Activated CD4-positive, alpha-beta T cell treated with anti-CD3 and anti-CD28 coated beads, Interleukin-2, amount 10 ng/mL, durations not matched to agents 7 days and 5 days (primary cell): Measurements from ENCODE around the gene MAPK8IP2. TPM values are rescaled to one million over a fixed set of nuclear protein-coding genes. Genes with fewer than 3 reads are reported as not detected.
"Not testable (repeated sequence)": the region's sequence is repeated elsewhere in the genome, so short reads cannot be mapped to it uniquely, and the experiment has no call there.

Experiments used
- CTCF ChIA-PET: fragments of 350-600 bp; sonication (Branson Sonifier 250); formaldehyde crosslinking; loops from one replicate; lab custom pipeline; 2021; ENCODE audit warnings: antibody characterized with exemption; lab: Charles Lee
- POLR2A ChIA-PET: fragments of 350-600 bp; sonication (Branson Sonifier 250); formaldehyde crosslinking; loops from one replicate; lab custom pipeline; 2021; ENCODE audit warnings: antibody characterized with exemption; lab: Charles Lee
- DNase-seq: peaks from one replicate; pipeline ENCODE4 v3.0.0-alpha.2; 2020
- H3K27ac Mint-ChIP-seq: one replicate; pipeline ENCODE4 v1.8.0; 2021; ENCODE audit warnings: mild to moderate bottlenecking, moderate library complexity, mixed read lengths
- H3K27me3 Mint-ChIP-seq: one replicate; pipeline ENCODE4 v1.8.0; 2021; ENCODE audit warnings: mixed read lengths
- H3K36me3 Mint-ChIP-seq: one replicate; pipeline ENCODE4 v1.8.0; 2021; ENCODE audit warnings: low read depth, mixed read lengths
- H3K4me1 Mint-ChIP-seq: one replicate; pipeline ENCODE4 v1.8.0; 2021; ENCODE audit warnings: mixed read lengths
- H3K4me3 Mint-ChIP-seq: one replicate; pipeline ENCODE4 v1.8.0; 2021; ENCODE audit warnings: mild to moderate bottlenecking, moderate library complexity, mixed read lengths
- H3K9me3 Mint-ChIP-seq: one replicate; pipeline ENCODE4 v1.8.0; 2021; ENCODE audit warnings: mixed read lengths
- total RNA-seq, 2 experiments: library from RNA; stranded (reverse); gene quantifications; one replicate each; pipeline ENCODE4 v1.2.3, GENCODE V29; 2021

The MAPK8IP2 gene
- total RNA-seq, 2 experiments from 2014 or later: 0.29 to 0.37 TPM

DNA sequence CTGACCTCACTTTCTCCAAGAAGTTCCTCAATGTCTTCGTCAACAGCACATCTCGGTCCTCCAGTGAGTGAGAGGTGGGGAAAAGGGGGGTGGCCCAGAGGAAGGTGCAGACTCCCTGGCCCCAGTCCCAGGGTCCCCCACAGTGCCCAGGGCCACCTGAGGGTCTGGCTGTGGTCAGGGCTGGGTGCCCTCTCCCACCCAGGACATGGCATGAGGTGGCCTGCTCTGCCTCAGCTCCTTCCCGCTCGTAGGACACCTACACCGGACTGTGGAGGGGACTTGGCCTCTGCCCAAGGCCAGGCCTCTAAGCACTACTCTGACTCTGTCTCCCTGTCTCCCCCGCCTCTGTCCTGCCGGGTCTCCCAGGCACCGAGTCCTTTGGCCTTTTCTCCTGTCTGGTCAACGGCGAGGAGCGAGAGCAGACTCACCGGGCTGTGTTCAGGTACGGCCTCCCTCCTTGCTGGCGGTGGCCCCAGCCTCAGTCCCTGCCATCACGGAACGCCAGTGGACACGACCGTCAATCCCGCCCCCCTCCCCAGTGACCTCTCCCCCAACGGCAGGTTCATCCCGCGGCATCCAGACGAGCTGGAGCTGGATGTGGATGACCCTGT lies 4.5 kb downstream of the MAPK8IP2 start:
- no peak overlapping the region for H3K27ac Mint-ChIP-seq
- no peak for DNase-seq
- peaks cover 7% of the 10 kb centered on the region for H3K4me1 Mint-ChIP-seq
- no peaks in the 10 kb centered on the region for H3K9me3 Mint-ChIP-seq
- POLR2A ChIA-PET: no interaction called here
- peaks cover 35% of the 10 kb centered on the region for H3K27me3 Mint-ChIP-seq
- H3K4me3 Mint-ChIP-seq: no peak overlapping the region
- CTCF ChIA-PET: interaction anchor here (2.4 kb wide), 1 partner anchor 15 kb away, joined by 9 read pairs; no protein-coding TSS in a partner anchor
- peaks cover 1% of the 10 kb centered on the region for H3K36me3 Mint-ChIP-seq

DNA sequence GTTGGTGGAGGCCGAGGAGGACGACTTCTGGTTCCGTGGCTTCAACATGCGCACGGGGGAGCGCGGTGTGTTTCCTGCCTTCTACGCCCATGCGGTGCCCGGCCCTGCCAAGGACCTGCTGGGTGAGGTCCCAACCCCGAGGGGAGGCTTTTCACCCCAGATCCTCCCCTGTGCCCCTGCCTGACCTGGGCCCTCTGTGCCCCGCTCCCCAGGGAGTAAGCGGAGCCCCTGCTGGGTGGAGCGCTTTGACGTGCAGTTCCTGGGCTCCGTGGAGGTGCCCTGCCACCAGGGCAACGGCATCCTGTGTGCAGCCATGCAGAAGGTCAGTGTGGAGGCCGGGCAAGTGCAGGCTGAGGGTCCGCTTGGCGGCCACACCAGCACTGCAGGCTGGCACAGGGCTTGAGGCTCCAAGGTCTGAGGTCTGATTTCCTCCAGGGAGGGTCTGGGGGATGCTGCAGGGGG lies 5.1 kb downstream of the MAPK8IP2 start:
- POLR2A ChIA-PET: no interaction called here
- CTCF ChIA-PET: interaction anchor here (0.7 to 2.4 kb wide), 2 partner anchors 15 to 40 kb away, joined by 3 to 9 read pairs; no protein-coding TSS in a partner anchor

DNA sequence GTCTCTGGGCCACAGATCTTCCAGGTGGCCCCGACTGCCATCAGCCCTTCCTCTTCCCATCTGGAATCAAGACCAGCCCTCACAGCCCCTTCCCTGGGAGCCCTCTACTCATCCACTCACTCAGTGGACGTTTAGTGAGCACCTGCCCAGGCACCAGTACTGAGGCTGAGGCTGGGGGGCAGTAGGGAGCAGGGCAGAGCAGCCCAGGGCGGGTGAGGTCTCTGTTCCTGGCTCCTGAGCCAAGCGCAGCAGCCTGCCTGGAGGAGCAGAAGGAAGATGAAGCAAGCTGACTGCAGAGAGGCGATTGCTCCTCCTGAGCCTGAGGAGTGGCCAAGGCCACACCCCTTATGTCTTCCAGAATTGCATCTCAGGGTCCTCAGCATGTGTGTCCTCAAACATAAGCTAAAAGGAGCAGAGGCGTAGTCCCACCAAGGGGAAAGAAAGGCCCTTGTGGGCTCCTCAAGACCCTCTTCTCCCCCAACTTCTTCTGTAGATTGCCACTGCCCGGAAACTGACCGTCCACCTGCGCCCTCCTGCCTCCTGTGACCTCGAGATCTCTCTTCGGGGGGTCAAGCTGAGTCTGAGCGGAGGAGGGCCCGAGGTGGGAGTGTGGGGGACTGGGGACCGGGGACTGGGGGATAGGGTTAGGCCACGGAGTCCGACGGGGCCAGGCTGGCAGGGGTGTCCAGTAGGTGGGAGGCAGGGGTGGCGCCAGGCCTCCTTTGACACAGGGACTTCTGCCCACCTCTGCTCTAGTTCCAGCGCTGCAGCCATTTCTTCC lies 5.8 kb downstream of the MAPK8IP2 start:
- CTCF ChIA-PET: interaction anchor here (0.7 to 2.4 kb wide), 2 partner anchors 14 to 40 kb away, joined by 3 to 9 read pairs; no protein-coding TSS in a partner anchor
- Mint-ChIP-seq H3K4me3 (no peak overlapping the region), H3K4me1 (peaks cover 7% of the 10 kb centered on the region), H3K27me3 (peaks cover 40% of the 10 kb centered on the region), H3K36me3 (peaks cover 1% of the 10 kb centered on the region), H3K9me3 (no peaks in the 10 kb centered on the region), H3K27ac (no peak overlapping the region)
- POLR2A ChIA-PET: no interaction called here
- no peak for DNase-seq

More for the DNA sequence above, 5.1 kb downstream of the MAPK8IP2 start:
- Mint-ChIP-seq H3K9me3 (no peaks in the 10 kb centered on the region), H3K36me3 (peaks cover 1% of the 10 kb centered on the region), H3K27ac (no peak overlapping the region), H3K27me3 (peaks cover 37% of the 10 kb centered on the region), H3K4me1 (peaks cover 7% of the 10 kb centered on the region), H3K4me3 (no peak overlapping the region)
- DNase-seq: no peak

DNA sequence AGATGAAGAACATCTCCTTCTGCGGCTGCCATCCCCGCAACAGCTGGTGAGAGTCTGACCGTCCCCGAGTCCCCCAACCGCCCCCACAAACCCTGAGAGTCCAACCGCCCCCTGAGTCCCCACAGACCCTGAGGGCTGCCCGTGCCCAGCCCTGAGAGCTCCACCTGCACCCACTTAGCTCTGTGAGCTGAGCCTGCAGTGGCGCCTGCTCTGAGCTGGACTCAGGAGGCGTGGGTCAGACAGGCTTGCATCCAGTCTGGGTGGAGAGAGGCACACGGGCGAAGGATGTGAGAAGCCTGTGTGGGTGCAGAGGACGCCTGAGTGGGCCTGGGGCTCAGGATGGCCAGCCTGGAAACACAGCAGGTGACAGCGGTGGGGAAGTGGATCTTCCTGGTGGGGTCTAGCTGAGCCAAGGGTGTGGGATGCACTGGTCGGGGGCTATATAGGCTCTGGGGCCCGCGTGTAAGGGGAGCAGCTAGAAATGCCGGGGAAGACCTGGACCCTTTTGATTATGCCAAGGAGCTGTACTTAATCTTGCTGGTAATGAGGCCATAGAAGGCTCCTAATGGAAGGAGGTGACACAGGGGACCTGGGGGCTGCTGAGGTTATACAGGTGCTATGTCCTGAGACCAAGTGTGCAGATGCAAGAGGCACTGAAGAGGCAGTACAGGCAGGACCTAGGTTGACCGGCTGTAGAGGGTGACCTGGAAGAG lies 6.5 kb downstream of the MAPK8IP2 start:
- DNase-seq: no peak

DNA sequence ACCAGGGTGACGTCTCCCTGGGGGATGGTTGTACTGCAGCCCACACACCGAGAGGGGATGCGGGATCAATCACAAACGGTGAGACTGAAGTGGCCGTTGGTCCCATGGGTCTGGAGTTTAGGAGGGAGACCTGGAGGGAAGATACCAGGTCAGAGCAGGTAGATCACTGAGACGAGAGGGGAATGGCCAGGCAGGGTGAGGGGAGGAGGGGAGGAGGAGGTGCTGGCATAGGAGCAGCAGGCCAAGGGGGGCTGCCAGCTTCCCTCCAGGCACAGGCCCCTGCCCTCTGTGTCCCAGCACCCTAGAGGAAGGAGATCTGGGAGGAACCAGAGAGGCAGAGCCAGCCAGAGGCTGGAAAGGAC lies 7.0 kb downstream of the MAPK8IP2 start:
- no peaks in the 10 kb centered on the region for H3K36me3 Mint-ChIP-seq
- H3K4me1 Mint-ChIP-seq: peaks cover 5% of the 10 kb centered on the region
- DNase-seq: no peak
- no peak overlapping the region for H3K27ac Mint-ChIP-seq
- H3K4me3 Mint-ChIP-seq: no peak overlapping the region
- POLR2A ChIA-PET: no interaction called here
- peaks cover 31% of the 10 kb centered on the region for H3K27me3 Mint-ChIP-seq
- CTCF ChIA-PET: interaction anchor here (2.4 kb wide), 1 partner anchor 13 kb away, joined by 9 read pairs; no protein-coding TSS in a partner anchor
- H3K9me3 Mint-ChIP-seq: no peaks in the 10 kb centered on the region

More for the DNA sequence above, 6.5 kb downstream of the MAPK8IP2 start:
- H3K27ac Mint-ChIP-seq: no peak overlapping the region
- POLR2A ChIA-PET: no interaction called here
- H3K9me3 Mint-ChIP-seq: no peaks in the 10 kb centered on the region
- H3K36me3 Mint-ChIP-seq: no peaks in the 10 kb centered on the region
- peaks cover 2% of the 10 kb centered on the region for H3K4me1 Mint-ChIP-seq
- CTCF ChIA-PET: interaction anchor here (2.4 kb wide), 1 partner anchor 13 kb away, joined by 9 read pairs; no protein-coding TSS in a partner anchor
- peaks cover 36% of the 10 kb centered on the region for H3K27me3 Mint-ChIP-seq
- no peak overlapping the region for H3K4me3 Mint-ChIP-seq

DNA sequence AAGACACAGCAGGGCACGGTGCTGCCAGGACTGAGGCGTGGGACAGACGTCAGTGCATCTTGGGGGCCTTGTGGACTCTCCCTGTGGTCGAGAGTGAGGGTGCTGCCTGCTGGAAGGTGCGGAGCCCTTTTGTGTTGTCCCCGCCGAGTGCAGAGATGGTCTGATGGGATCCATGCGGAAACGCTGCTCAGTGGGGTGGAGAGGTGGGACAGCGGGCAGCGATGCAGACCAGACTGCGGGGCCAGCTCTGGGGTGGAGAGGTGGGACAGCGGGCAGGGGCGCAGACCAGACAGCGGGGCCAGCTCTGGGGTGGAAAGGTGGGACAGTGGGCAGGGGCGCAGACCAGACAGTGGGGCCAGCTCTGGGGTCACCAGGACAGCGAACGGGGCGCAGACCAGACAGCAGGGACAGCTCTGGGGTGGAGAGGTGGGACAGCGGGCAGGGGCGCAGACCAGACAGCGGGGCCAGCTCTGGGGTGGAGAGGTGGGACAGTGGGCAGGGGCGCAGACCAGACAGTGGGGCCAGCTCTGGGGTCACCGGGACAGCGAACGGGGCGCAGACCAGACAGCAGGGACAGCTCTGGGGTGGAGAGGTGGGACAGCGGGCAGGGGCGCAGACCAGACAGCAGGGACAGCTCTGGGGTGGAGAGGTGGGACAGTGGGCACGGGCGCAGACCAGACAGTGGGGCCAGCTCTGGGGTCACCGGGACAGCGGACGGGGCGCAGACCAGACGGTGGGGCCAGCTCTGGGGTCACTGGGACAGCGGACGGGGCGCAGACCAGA lies 7.7 kb downstream of the MAPK8IP2 start:
- CTCF ChIA-PET: interaction anchor here (1.2 to 3.2 kb wide), 4 partner anchors 13 to 267 kb away, joined by 3 to 10 read pairs (median 5); partner anchors contain the start of genes SCO2 and SYCE3
- H3K4me3 Mint-ChIP-seq, H3K27ac Mint-ChIP-seq, DNase-seq, H3K4me1 Mint-ChIP-seq, H3K9me3 Mint-ChIP-seq, H3K36me3 Mint-ChIP-seq, POLR2A ChIA-PET: not testable (repeated sequence)
- peaks cover 25% of the 10 kb centered on the region for H3K27me3 Mint-ChIP-seq

DNA sequence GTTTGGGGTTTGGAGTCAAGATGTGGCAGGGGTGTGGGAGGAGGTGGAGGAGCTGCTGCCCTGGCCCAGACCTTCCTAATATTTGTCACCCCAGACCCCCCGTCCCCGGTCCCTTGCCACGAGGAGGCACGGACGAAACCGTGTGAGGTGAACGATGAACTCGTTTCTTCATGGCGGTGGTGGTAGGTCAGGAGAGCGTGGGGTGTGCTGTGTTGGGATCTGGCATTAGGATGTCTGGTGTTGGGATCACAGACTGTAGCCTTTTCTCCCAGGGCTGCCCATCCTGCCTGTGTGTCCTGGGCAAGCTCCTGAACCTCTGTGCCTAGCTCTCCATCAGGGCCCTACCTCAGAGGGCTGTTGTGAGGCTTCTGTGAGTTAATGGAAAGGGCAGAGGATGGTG lies 8.4 kb downstream of the MAPK8IP2 start:
- H3K36me3 Mint-ChIP-seq: no peaks in the 10 kb centered on the region
- POLR2A ChIA-PET: no interaction called here
- peaks cover 11% of the 10 kb centered on the region for H3K4me1 Mint-ChIP-seq
- H3K9me3 Mint-ChIP-seq: no peaks in the 10 kb centered on the region
- no peak overlapping the region for H3K4me3 Mint-ChIP-seq
- peaks cover 22% of the 10 kb centered on the region for H3K27me3 Mint-ChIP-seq
- no peak for DNase-seq
- H3K27ac Mint-ChIP-seq: no peak overlapping the region
- CTCF ChIA-PET: interaction anchor here (1.2 to 3.2 kb wide), 5 partner anchors 12 to 333 kb away, joined by 3 to 10 read pairs (median 5); partner anchors contain the start of genes SCO2 and SYCE3

DNA sequence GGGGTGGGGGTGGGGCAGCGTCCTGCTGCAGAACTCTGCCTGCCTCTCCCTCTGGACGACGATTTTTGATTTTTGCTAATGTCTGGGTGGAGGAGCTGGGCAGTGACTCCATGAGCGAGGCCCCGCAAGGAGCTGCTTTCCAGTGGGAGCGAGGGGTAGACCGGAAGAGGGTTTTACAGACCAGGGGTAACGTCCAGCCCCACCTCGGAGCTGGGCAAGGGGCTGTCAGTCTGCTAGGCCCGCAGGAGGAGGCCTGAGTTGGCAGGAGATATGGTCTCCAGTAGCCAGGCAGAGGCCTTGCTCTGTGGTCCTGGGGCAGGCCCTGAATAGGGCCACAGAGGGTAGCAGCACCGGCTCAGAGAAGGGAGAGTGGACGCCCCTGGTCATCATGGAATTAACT lies 9.0 kb downstream of the MAPK8IP2 start:
- H3K36me3 Mint-ChIP-seq: no peaks in the 10 kb centered on the region

DNA sequence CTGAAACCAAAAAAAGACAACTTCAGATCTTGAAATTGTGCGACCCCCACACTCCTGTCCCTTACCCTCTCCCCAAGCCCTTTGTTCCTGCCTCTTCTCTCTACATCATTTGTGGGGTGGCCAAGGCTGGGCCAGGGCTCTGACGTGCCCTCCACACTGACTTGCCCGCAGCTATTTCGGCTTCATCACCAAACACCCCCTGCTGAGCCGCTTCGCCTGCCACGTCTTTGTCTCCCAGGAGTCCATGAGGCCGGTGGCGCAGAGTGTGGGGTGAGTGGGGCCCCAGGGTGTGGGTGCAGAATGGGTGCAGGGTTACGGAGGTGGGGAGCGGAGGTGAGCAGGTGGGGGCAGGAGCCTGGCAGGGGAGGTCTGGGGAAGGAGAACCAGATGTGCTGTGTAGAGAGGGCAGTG lies 9.5 kb downstream of the MAPK8IP2 start:
- no peak overlapping the region for H3K27ac Mint-ChIP-seq
- ChIA-PET POLR2A (no interaction called here), CTCF (interaction anchor here (1.6 to 3.2 kb wide), 4 partner anchors 11 to 334 kb away, joined by 3 to 16 read pairs (median 8); partner anchors contain the start of gene SCO2)
- no peak for DNase-seq
- peaks cover 24% of the 10 kb centered on the region for H3K27me3 Mint-ChIP-seq
- peaks cover 12% of the 10 kb centered on the region for H3K4me1 Mint-ChIP-seq
- no peaks in the 10 kb centered on the region for H3K36me3 Mint-ChIP-seq
- H3K4me3 Mint-ChIP-seq: no peak overlapping the region
- no peaks in the 10 kb centered on the region for H3K9me3 Mint-ChIP-seq

More for the DNA sequence above, 9.0 kb downstream of the MAPK8IP2 start:
- Mint-ChIP-seq H3K9me3 (no peaks in the 10 kb centered on the region), H3K27ac (no peak overlapping the region), H3K4me1 (peaks cover 12% of the 10 kb centered on the region), H3K4me3 (no peak overlapping the region), H3K27me3 (peaks cover 26% of the 10 kb centered on the region)
- DNase-seq: no peak
- POLR2A ChIA-PET: no interaction called here
- CTCF ChIA-PET: interaction anchor here (1.2 to 3.2 kb wide), 5 partner anchors 11 to 333 kb away, joined by 3 to 10 read pairs (median 5); partner anchors contain the start of genes SCO2 and SYCE3

DNA sequence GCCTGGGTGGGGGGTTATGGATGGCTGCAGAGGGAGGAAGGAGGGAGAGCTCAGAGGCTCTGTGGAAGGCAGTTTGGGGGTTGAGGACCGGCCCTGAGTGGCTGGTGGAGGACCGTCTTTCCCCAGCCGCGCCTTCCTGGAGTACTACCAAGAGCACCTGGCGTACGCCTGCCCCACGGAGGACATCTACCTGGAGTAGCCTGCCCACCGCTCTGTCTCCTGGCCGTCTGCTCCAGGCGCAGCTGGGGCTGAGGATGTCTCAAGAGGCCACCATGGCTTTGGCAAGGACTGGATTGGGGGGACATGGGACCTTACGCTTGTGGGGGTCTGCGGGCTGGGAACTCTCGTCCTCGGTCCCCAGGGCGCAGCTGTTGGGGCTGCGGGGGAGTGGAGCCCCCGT lies 10.0 kb downstream of the MAPK8IP2 start:
- Mint-ChIP-seq H3K4me3 (no peak overlapping the region), H3K27ac (no peak overlapping the region), H3K4me1 (peaks cover 12% of the 10 kb centered on the region), H3K27me3 (peaks cover 22% of the 10 kb centered on the region), H3K36me3 (no peaks in the 10 kb centered on the region), H3K9me3 (no peaks in the 10 kb centered on the region)
- POLR2A ChIA-PET: no interaction called here
- CTCF ChIA-PET: interaction anchor here (1.6 to 3.2 kb wide), 4 partner anchors 10 to 334 kb away, joined by 3 to 16 read pairs (median 7); partner anchors contain the start of genes MAPK8IP2 and SCO2
- DNase-seq: no peak

DNA sequence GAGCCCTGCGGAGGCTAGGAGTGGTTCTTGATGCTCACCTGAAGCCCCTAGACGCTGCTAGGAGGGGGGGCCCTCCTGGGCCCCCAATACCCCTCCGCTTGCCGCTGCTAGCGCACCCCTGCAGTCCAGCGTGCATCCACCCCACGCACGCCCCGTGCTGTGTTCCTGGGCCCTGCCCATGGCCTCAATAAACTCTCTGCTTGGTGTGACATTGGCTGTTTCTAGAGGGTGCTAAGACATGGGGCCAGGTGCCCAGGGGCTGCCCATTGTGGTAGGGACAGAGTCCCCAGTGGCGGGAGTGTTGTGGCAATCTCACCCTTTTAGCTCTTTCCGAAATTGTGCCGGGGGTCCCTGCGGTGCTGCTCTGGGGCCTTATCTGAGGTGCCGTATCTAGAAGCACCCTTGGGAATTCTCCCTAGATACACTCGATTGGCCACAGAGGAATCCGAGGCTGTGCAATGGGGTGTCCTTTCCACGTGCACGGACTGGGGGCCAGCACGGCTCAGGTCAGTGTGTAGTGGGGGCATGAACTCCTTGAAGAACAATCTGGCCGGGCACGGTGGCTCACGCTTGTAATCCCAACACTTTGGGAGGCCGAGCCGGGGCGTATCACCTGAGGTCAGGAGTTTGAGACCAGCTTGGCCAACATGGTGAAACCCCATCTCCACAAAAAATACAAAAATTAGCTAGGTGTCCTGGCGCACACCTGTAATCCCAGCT lies 10.9 kb downstream of the MAPK8IP2 start:
- DNase-seq: no peak
- POLR2A ChIA-PET: no interaction called here
- H3K9me3 Mint-ChIP-seq: no peaks in the 10 kb centered on the region
- H3K27me3 Mint-ChIP-seq: peaks cover 18% of the 10 kb centered on the region
- CTCF ChIA-PET: interaction anchor here (1.1 to 3.2 kb wide), 6 partner anchors 9 to 86 kb away, joined by 3 to 16 read pairs (median 4); partner anchors contain the start of genes MAPK8IP2 and SCO2
- no peak overlapping the region for H3K27ac Mint-ChIP-seq
- H3K4me1 Mint-ChIP-seq: peaks cover 12% of the 10 kb centered on the region
- no peak overlapping the region for H3K4me3 Mint-ChIP-seq
- no peaks in the 10 kb centered on the region for H3K36me3 Mint-ChIP-seq
